CD8-positive, alpha-beta memory T cell (primary cell): ENCODE data around the gene LAMA2. TPM values are rescaled to one million over a fixed set of nuclear protein-coding genes. Genes with fewer than 3 reads are reported as not detected.

Source experiments
- CTCF ChIA-PET: fragments of 350-600 bp; sonication (Branson Sonifier 250); formaldehyde crosslinking; loops from one replicate; lab custom pipeline; 2021; ENCODE audit warnings: antibody characterized with exemption; lab: Charles Lee
- POLR2A ChIA-PET: fragments of 350-600 bp; sonication (Branson Sonifier 250); formaldehyde crosslinking; loops from one replicate; lab custom pipeline; 2021; ENCODE audit warnings: antibody characterized with exemption; lab: Charles Lee
- DNase-seq, 5 donors: peaks; one replicate each; pipeline versions ENCODE4 v3.0.0 to v3.0.0-alpha.2; 2020 to 2022; ENCODE audit warnings: mixed read lengths in 1 of 5
- H3K27ac ChIP-seq: one replicate; pipeline ENCODE4 v1.7.0; 2013; ENCODE audit warnings: low read depth, mild to moderate bottlenecking, low read length, moderate library complexity
- H3K27me3 ChIP-seq: 2 replicates; pipeline ENCODE4 v1.7.0; 2013; ENCODE audit warnings: low read length, mild to moderate bottlenecking; ENCODE audit not compliant: insufficient read depth, poor library complexity, severe bottlenecking
- H3K36me3 ChIP-seq: 2 replicates; pipeline ENCODE4 v1.7.0; 2013; ENCODE audit warnings: mild to moderate bottlenecking, low read length, moderate library complexity; ENCODE audit not compliant: insufficient read depth
- H3K4me1 ChIP-seq: 2 replicates; pipeline ENCODE4 v1.7.0; 2013; ENCODE audit warnings: mild to moderate bottlenecking, low read length, moderate library complexity; ENCODE audit not compliant: insufficient read depth
- H3K4me3 ChIP-seq: 2 replicates; pipeline ENCODE4 v1.7.0; 2013; ENCODE audit warnings: mild to moderate bottlenecking, low read length
- H3K9me3 ChIP-seq: 2 replicates; pipeline ENCODE4 v1.7.0; 2013; ENCODE audit warnings: mild to moderate bottlenecking, low read length
- H3K27ac Mint-ChIP-seq, 8 donors: one replicate each; pipeline ENCODE4 v1.8.0; 2020 to 2021; ENCODE audit warnings: mixed read lengths in 8 of 8, mild to moderate bottlenecking in 6 of 8, inconsistent platforms in 3 of 8, moderate library complexity in 3 of 8
- H3K27me3 Mint-ChIP-seq, 2 donors: one replicate each; pipeline ENCODE4 v1.8.0; 2020 to 2021; ENCODE audit warnings: mixed read lengths in 2 of 2, mild to moderate bottlenecking in 1 of 2, moderate library complexity in 1 of 2
- H3K36me3 Mint-ChIP-seq, 3 donors: one replicate each; pipeline ENCODE4 v1.8.0; 2020 to 2021; ENCODE audit warnings: mixed read lengths in 3 of 3, inconsistent platforms in 1 of 3, mild to moderate bottlenecking in 1 of 3
- H3K4me1 Mint-ChIP-seq, 3 donors: one replicate each; pipeline ENCODE4 v1.8.0; 2020 to 2021; ENCODE audit warnings: mixed read lengths in 3 of 3, inconsistent platforms in 1 of 3, mild to moderate bottlenecking in 1 of 3
- H3K4me3 Mint-ChIP-seq, 7 donors: one replicate each; pipeline ENCODE4 v1.8.0; 2020 to 2021; ENCODE audit warnings: mixed read lengths in 7 of 7, mild to moderate bottlenecking in 6 of 7, moderate library complexity in 4 of 7, inconsistent platforms in 2 of 7
- H3K9me3 Mint-ChIP-seq, 5 donors: one replicate each; pipeline ENCODE4 v1.8.0; 2020 to 2022; ENCODE audit warnings: mixed read lengths in 5 of 5, mild to moderate bottlenecking in 3 of 5, moderate library complexity in 2 of 5, inconsistent platforms in 1 of 5
- polyA plus RNA-seq: library from polyadenylated mRNA; unstranded; fragments of 300-500 nt; fragmentation: Illumina TruSeq; gene quantifications from one replicate; pipeline ENCODE4 v1.2.3, GENCODE V29; 2021
- total RNA-seq, 2 experiments: library from RNA; stranded (reverse); gene quantifications; one replicate each; pipeline ENCODE4 v1.2.3, GENCODE V29; 2021

LAMA2 gene
- total and polyA plus RNA-seq, 3 experiments from 2014 or later, result 0.09 to 0.96 (median 0.45) TPM

- ChIA-PET CTCF (no interaction called here), POLR2A (no interaction called here)
- Mint-ChIP-seq H3K4me3 (no peak overlapping the region), H3K4me1 (no peaks in the 10 kb centered on the region), H3K36me3 (no peaks in the 10 kb centered on the region), H3K9me3 (peaks cover 0 to 3% (median 0%) of the 10 kb centered on the region in 5 donors), H3K27ac (no peak overlapping the region), H3K27me3 (no peaks in the 10 kb centered on the region)
- DNase-seq, result no peak
- H3K9me3 ChIP-seq, result no peaks in the 10 kb centered on the region
- H3K4me3 ChIP-seq, result no peak overlapping the region
- H3K4me1 ChIP-seq, result no peaks in the 10 kb centered on the region
- no peaks in the 10 kb centered on the region for H3K27me3 ChIP-seq
- H3K36me3 ChIP-seq, result no peaks in the 10 kb centered on the region
- no peak overlapping the region for H3K27ac ChIP-seq
These were observed 71.5 kb downstream of the LAMA2 start for GRCh38 chr6:128954308-128955043.

GRCh38 chr6:128963561-128963960 is 80.6 kb downstream of the LAMA2 start:
- H3K9me3 ChIP-seq, result no peaks in the 10 kb centered on the region
- H3K27me3 ChIP-seq, result no peaks in the 10 kb centered on the region
- no peak for DNase-seq
- Mint-ChIP-seq H3K36me3 (no peaks in the 10 kb centered on the region), H3K4me1 (no peaks in the 10 kb centered on the region), H3K27ac (no peak overlapping the region), H3K27me3 (no peaks in the 10 kb centered on the region), H3K9me3 (peaks cover 0 to 4% (median 0%) of the 10 kb centered on the region in 5 donors), H3K4me3 (no peak overlapping the region)
- no peak overlapping the region for H3K4me3 ChIP-seq
- no peak overlapping the region for H3K27ac ChIP-seq
- no peaks in the 10 kb centered on the region for H3K36me3 ChIP-seq
- POLR2A ChIA-PET, result no interaction called here
- CTCF ChIA-PET, result no interaction called here
- no peaks in the 10 kb centered on the region for H3K4me1 ChIP-seq

GRCh38 chr6:128964233-128964755 is 81.4 kb downstream of the LAMA2 start:
- Histone ChIP-seq H3K27me3 (no peaks in the 10 kb centered on the region), H3K27ac (no peak overlapping the region), H3K4me3 (no peak overlapping the region), H3K36me3 (no peaks in the 10 kb centered on the region), H3K9me3 (no peaks in the 10 kb centered on the region), H3K4me1 (no peaks in the 10 kb centered on the region)
- no peaks in the 10 kb centered on the region for H3K27me3 Mint-ChIP-seq
- no peaks in the 10 kb centered on the region for H3K4me1 Mint-ChIP-seq
- no peak for DNase-seq
- H3K36me3 Mint-ChIP-seq, result no peaks in the 10 kb centered on the region
- ChIA-PET CTCF (no interaction called here), POLR2A (no interaction called here)
- peaks cover 0 to 4% (median 0%) of the 10 kb centered on the region in 5 donors for H3K9me3 Mint-ChIP-seq
- H3K27ac Mint-ChIP-seq, result no peak overlapping the region
- no peak overlapping the region for H3K4me3 Mint-ChIP-seq

DNA sequence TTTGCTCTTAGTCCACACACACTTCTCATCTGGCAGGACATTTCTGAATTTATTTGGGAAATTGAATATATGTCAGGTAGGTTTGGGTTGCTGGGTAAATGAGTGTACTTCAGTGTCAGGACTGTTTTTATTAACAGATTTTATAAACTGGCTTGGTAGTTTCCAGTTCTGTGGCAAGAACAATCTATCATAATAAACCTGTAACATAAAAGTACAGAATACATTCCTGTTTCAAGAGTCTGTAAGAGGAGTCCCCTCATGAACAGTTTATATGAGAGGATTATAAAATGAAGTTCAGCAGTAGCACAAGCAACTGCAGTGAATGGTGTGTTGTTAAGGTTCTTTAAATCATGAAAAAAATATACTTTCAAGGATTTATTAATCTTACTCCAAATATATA is 81.8 kb downstream of the LAMA2 start:
- Histone ChIP-seq H3K9me3 (no peaks in the 10 kb centered on the region), H3K4me3 (no peak overlapping the region), H3K27ac (no peak overlapping the region), H3K36me3 (no peaks in the 10 kb centered on the region), H3K27me3 (no peaks in the 10 kb centered on the region), H3K4me1 (no peaks in the 10 kb centered on the region)
- CTCF ChIA-PET, result no interaction called here
- peaks cover 0 to 2% (median 0%) of the 10 kb centered on the region in 5 donors for H3K9me3 Mint-ChIP-seq
- H3K4me1 Mint-ChIP-seq, result no peaks in the 10 kb centered on the region
- no peak for DNase-seq
- no peaks in the 10 kb centered on the region for H3K27me3 Mint-ChIP-seq
- H3K4me3 Mint-ChIP-seq, result no peak overlapping the region
- H3K36me3 Mint-ChIP-seq, result no peaks in the 10 kb centered on the region
- H3K27ac Mint-ChIP-seq, result no peak overlapping the region
- POLR2A ChIA-PET, result no interaction called here

DNA sequence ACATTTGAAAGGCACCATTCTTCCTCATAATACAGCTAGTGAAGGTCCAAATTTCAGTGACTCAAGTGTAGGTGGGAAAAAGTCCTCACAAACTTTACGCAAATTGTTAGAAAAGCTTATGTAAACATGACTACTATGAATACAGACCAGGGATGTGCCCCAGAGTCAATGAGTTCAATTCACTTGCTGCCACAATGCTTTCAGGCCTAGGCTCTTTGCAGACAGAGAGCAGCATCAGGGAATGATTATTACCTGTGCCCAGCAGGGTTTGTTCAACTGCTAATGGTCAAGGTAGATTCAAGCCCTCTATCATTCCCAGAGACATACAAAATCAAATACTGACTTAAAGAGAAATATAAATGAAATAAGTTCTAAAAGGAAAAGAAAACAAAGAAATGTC is 84.0 kb downstream of the LAMA2 start:
- Histone ChIP-seq H3K4me1 (no peaks in the 10 kb centered on the region), H3K27me3 (no peaks in the 10 kb centered on the region), H3K36me3 (no peaks in the 10 kb centered on the region), H3K9me3 (no peaks in the 10 kb centered on the region), H3K27ac (no peak overlapping the region), H3K4me3 (no peak overlapping the region)
- H3K27ac Mint-ChIP-seq, result no peak overlapping the region
- no peaks in the 10 kb centered on the region for H3K27me3 Mint-ChIP-seq
- no peaks in the 10 kb centered on the region for H3K4me1 Mint-ChIP-seq
- CTCF ChIA-PET, result no interaction called here
- H3K4me3 Mint-ChIP-seq, result no peak overlapping the region
- peaks cover 0 to 2% (median 0%) of the 10 kb centered on the region in 5 donors for H3K9me3 Mint-ChIP-seq
- POLR2A ChIA-PET, result no interaction called here
- DNase-seq, result no peak
- no peaks in the 10 kb centered on the region for H3K36me3 Mint-ChIP-seq

GRCh38 chr6:128979071-128979470 is 96.1 kb downstream of the LAMA2 start:
- Mint-ChIP-seq H3K4me3 (no peak overlapping the region), H3K36me3 (no peaks in the 10 kb centered on the region), H3K9me3 (no peaks in the 10 kb centered on the region), H3K27ac (no peak overlapping the region), H3K4me1 (no peaks in the 10 kb centered on the region), H3K27me3 (peaks cover 0 to 3% of the 10 kb centered on the region in 2 donors)
- no peak overlapping the region for H3K4me3 ChIP-seq
- POLR2A ChIA-PET, result no interaction called here
- H3K27me3 ChIP-seq, result no peaks in the 10 kb centered on the region
- H3K36me3 ChIP-seq, result no peaks in the 10 kb centered on the region
- no peaks in the 10 kb centered on the region for H3K4me1 ChIP-seq
- CTCF ChIA-PET, result no interaction called here
- no peak for DNase-seq
- no peak overlapping the region for H3K27ac ChIP-seq
- H3K9me3 ChIP-seq, result no peaks in the 10 kb centered on the region

DNA sequence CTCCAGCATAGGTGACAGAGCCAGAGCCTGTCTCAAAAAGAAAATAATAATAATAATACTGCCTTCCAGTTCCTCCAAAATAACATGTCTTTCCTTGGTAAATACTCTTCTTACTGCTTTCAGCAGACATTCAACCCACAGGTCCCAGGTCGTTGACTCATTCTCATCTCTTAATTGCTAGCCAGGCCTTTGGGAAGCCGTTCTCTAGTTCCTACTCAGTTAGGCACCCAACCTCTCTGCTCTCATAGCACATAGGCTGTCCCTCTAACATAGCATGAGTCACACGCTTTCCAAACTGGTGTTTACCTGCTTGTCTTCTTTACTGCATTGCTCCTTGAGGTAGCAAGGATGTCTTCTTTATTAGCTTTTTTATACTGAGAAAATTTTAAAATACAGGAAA is 98.8 kb downstream of the LAMA2 start:
- DNase-seq, result no peak
- Mint-ChIP-seq H3K27ac (no peak overlapping the region), H3K27me3 (no peaks in the 10 kb centered on the region), H3K36me3 (no peaks in the 10 kb centered on the region), H3K4me3 (no peak overlapping the region), H3K9me3 (no peaks in the 10 kb centered on the region), H3K4me1 (no peaks in the 10 kb centered on the region)
- no peak overlapping the region for H3K27ac ChIP-seq
- no peaks in the 10 kb centered on the region for H3K9me3 ChIP-seq
- ChIA-PET POLR2A (no interaction called here), CTCF (no interaction called here)
- H3K4me3 ChIP-seq, result no peak overlapping the region
- no peaks in the 10 kb centered on the region for H3K4me1 ChIP-seq
- no peaks in the 10 kb centered on the region for H3K27me3 ChIP-seq
- no peaks in the 10 kb centered on the region for H3K36me3 ChIP-seq

GRCh38 chr6:128990360-128990759 is 107.4 kb downstream of the LAMA2 start:
- Mint-ChIP-seq H3K4me1 (no peaks in the 10 kb centered on the region), H3K27me3 (no peaks in the 10 kb centered on the region), H3K27ac (no peak overlapping the region), H3K9me3 (no peaks in the 10 kb centered on the region), H3K36me3 (no peaks in the 10 kb centered on the region), H3K4me3 (no peak overlapping the region)
- no peaks in the 10 kb centered on the region for H3K36me3 ChIP-seq
- ChIA-PET CTCF (no interaction called here), POLR2A (no interaction called here)
- H3K27me3 ChIP-seq, result no peaks in the 10 kb centered on the region
- H3K4me1 ChIP-seq, result no peaks in the 10 kb centered on the region
- H3K9me3 ChIP-seq, result no peaks in the 10 kb centered on the region
- no peak for DNase-seq
- no peak overlapping the region for H3K4me3 ChIP-seq
- no peak overlapping the region for H3K27ac ChIP-seq
